Measurements from ENCODE around the gene AKAP8L. TPM values are rescaled to one million over a fixed set of nuclear protein-coding genes. Genes with fewer than 3 reads are reported as not detected.

Gene AKAP8L
- total RNA-seq, 1 experiment from 2014 or later = 106 TPM

DNA sequence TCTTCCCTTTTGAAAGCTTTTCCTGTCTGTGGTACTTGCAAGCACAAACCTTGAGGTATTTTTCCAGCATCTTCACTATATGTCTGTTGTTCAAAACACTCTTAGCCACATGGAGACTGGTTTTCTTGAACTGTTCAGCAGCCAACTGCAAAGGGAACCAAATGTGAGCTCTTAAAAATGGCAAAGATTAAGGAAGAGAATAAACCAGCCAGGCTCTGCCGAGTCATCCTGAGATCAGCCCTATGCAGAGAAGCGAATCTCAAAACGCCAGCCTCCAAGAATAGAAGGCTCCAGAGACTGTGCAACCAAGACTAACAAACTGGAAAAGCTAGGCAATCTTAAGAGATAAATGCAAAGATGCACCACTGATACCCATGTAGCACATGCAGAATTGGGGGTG is 59.9 kb downstream of the AKAP8L start:
- H3K9ac ChIP-seq (ENCODE audit: low read length) = no peak overlapping the region
- no peaks in the 10 kb centered on the region for H3K4me1 ChIP-seq (ENCODE audit: control insufficient read depth in 1 of 2, insufficient read depth in 2 of 2, low read length in 2 of 2)
- DNase-seq (ENCODE audit: low read depth, low spot score) = no peak
- intact Hi-C loops (cut with micrococcal nuclease) = no loop called here
- ChIA-PET RAD21 (ENCODE audit: low non-redundant PET in 1 of 2, low total read pairs in 2 of 2, uncharacterized antibody in 2 of 2, unreplicated experiment in 2 of 2) (interaction anchor here in 1 of 2 experiments (0.6 kb wide), 1 partner anchor 78 kb away, joined by 5 read pairs; no protein-coding TSS in a partner anchor), POLR2A (interaction anchor here (0.6 kb wide), 1 partner anchor 20 kb away, joined by 3 read pairs; no protein-coding TSS in a partner anchor), CTCF (no interaction called here)
- H2AFZ ChIP-seq (ENCODE audit: low read depth, low read length, poor library complexity, severe bottlenecking) = no peak overlapping the region
- peaks cover 38 to 53% of the 10 kb centered on the region in 2 experiments for H3K36me3 ChIP-seq (ENCODE audit: control insufficient read depth in 1 of 2, insufficient read depth in 2 of 2, low read length in 2 of 2)
- H3K27me3 ChIP-seq (ENCODE audit: insufficient read depth, low read length) = no peaks in the 10 kb centered on the region
- no peak overlapping the region for H3K4me3 ChIP-seq (replicated peaks in 1 of 2; ENCODE audit: low read depth in 1 of 2, low read length in 2 of 2)
- no peak overlapping the region for H3K4me2 ChIP-seq (ENCODE audit: low read length)
- BruUV-seq (replicated peaks) = no TSS peak
- no peaks in the 10 kb centered on the region for H3K9me2 ChIP-seq (ENCODE audit: insufficient read depth)
- no peaks in the 10 kb centered on the region for H3K9me3 ChIP-seq (ENCODE audit: control insufficient read depth in 1 of 2, insufficient read depth in 1 of 2, low read depth in 1 of 2, low read length in 2 of 2)
- no peaks in the 10 kb centered on the region for H3K79me2 ChIP-seq (ENCODE audit: insufficient read depth, low read length)
- H3K27ac ChIP-seq (ENCODE audit: low read depth, low read length) = no peak overlapping the region
- no peak for TF ChIP-seq SRF (IDR thresholded peaks at IDR 0.05; ENCODE audit: low read depth)
- TF ChIP-seq, protein P1, sequence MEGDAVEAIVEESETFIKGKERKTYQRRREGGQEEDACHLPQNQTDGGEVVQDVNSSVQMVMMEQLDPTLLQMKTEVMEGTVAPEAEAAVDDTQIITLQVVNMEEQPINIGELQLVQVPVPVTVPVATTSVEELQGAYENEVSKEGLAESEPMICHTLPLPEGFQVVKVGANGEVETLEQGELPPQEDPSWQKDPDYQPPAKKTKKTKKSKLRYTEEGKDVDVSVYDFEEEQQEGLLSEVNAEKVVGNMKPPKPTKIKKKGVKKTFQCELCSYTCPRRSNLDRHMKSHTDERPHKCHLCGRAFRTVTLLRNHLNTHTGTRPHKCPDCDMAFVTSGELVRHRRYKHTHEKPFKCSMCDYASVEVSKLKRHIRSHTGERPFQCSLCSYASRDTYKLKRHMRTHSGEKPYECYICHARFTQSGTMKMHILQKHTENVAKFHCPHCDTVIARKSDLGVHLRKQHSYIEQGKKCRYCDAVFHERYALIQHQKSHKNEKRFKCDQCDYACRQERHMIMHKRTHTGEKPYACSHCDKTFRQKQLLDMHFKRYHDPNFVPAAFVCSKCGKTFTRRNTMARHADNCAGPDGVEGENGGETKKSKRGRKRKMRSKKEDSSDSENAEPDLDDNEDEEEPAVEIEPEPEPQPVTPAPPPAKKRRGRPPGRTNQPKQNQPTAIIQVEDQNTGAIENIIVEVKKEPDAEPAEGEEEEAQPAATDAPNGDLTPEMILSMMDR (IDR thresholded peaks at IDR 0.05 in 2 of 3, conservative IDR thresholded peaks at IDR 0.05 in 1 of 3; ENCODE audit: borderline replicate concordance in 1 of 3, insufficient read depth in 1 of 3, low read depth in 2 of 3, low read length in 2 of 3) = no peak
- no peak for TF ChIP-seq TCF7L2 (IDR thresholded peaks at IDR 0.05; ENCODE audit: borderline replicate concordance, extremely low read depth, insufficient read depth, insufficient read length)
- TF ChIP-seq, protein P2, sequence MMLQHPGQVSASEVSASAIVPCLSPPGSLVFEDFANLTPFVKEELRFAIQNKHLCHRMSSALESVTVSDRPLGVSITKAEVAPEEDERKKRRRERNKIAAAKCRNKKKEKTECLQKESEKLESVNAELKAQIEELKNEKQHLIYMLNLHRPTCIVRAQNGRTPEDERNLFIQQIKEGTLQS (IDR thresholded peaks at IDR 0.05) = no peak
- no peak for TF ChIP-seq EZH2 (IDR thresholded peaks at IDR 0.05)
- no peak for TF ChIP-seq CBX3 (IDR thresholded peaks at IDR 0.05; ENCODE audit: low read depth)
- no peak for TF ChIP-seq RAD21 (IDR thresholded peaks at IDR 0.05; ENCODE audit: low read depth)
- TF ChIP-seq EZH2phosphoT487 (IDR thresholded peaks at IDR 0.05; ENCODE audit: borderline replicate concordance) = no peak
- TF ChIP-seq YY1 (IDR thresholded peaks at IDR 0.05; ENCODE audit: extremely low read depth, insufficient replicate concordance, low read depth, low read length) = no peak
- TF ChIP-seq JUND (IDR thresholded peaks at IDR 0.05) = no peak
- no peak for TF ChIP-seq SIN3A (IDR thresholded peaks at IDR 0.05; ENCODE audit: low read depth)
- no peak for TF ChIP-seq EGR1 (IDR thresholded peaks at IDR 0.05; ENCODE audit: low read depth)
- no peak for TF ChIP-seq POLR2AphosphoS5 (IDR thresholded peaks at IDR 0.05; ENCODE audit: low read depth, low read length)
- no peak for TF ChIP-seq ELF1 (IDR thresholded peaks at IDR 0.05; ENCODE audit: borderline replicate concordance, low read depth)
- no peak for TF ChIP-seq ZNF274 (IDR thresholded peaks at IDR 0.05; ENCODE audit: low read depth, low read length)
- TF ChIP-seq ZFX (IDR thresholded peaks at IDR 0.05) = no peak
- no peak for TF ChIP-seq FOSL1 (IDR thresholded peaks at IDR 0.05; ENCODE audit: low read depth)
- no peak for TF ChIP-seq SP1 (IDR thresholded peaks at IDR 0.05; ENCODE audit: low read depth)
- TF ChIP-seq, protein P3, sequence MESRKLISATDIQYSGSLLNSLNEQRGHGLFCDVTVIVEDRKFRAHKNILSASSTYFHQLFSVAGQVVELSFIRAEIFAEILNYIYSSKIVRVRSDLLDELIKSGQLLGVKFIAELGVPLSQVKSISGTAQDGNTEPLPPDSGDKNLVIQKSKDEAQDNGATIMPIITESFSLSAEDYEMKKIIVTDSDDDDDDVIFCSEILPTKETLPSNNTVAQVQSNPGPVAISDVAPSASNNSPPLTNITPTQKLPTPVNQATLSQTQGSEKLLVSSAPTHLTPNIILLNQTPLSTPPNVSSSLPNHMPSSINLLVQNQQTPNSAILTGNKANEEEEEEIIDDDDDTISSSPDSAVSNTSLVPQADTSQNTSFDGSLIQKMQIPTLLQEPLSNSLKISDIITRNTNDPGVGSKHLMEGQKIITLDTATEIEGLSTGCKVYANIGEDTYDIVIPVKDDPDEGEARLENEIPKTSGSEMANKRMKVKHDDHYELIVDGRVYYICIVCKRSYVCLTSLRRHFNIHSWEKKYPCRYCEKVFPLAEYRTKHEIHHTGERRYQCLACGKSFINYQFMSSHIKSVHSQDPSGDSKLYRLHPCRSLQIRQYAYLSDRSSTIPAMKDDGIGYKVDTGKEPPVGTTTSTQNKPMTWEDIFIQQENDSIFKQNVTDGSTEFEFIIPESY (IDR thresholded peaks at IDR 0.05; ENCODE audit: extremely low read depth, insufficient replicate concordance, low read length) = no peak
- H4K20me1 ChIP-seq (ENCODE audit: insufficient read depth) = no peaks in the 10 kb centered on the region
- no peak for ATAC-seq

All from HCT116 (cell line).